HG03196 (cell line): ENCODE results near the gene ELP1.
"Not testable (repeated sequence)": the region's sequence is repeated elsewhere in the genome, so short reads cannot be mapped to it uniquely, and the experiment has no call there.

Source experiments
- ATAC-seq: cut with Tn5 transposase; IDR thresholded peaks from one replicate; pipeline ENCODE4 v1.9.1; 2021; ENCODE audit not compliant: unreplicated experiment

Gene ELP1

DNA sequence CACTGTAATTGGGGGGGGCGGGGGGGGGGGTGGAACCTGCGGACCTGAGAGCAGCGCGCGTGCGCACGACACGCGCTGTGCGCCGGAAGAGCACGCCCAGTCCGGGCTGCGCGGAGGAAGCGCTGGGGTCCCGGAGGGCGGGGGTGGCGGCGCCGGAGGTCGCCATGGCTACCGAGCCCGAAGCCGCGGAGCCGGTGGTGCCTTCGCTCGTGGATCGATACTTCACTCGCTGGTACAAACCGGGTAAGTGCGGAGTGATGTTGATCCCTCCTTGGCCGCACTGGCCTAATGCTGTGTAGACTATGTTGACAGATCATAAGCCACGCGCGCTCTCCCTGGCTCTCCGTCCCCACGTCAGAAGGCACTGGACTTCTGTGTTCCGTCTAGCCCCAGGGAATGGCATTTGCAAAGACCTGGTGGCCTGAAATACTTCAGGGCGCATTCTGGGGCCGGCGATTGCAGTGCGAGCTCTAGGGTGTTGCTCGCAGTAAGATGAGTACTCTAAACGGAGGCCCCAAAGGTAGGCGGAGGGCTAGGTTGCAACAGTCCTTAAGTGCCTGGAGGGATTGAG is 484 bp upstream of the ELP1 start, which contains the start of gene ABITRAM:
Gene ABITRAM (plus strand): TSS at position 78 of the 571 bp plus-strand sequence. CDS start 87 bp downstream, at position 165.
- peak; percentile 79 for ATAC-seq

DNA sequence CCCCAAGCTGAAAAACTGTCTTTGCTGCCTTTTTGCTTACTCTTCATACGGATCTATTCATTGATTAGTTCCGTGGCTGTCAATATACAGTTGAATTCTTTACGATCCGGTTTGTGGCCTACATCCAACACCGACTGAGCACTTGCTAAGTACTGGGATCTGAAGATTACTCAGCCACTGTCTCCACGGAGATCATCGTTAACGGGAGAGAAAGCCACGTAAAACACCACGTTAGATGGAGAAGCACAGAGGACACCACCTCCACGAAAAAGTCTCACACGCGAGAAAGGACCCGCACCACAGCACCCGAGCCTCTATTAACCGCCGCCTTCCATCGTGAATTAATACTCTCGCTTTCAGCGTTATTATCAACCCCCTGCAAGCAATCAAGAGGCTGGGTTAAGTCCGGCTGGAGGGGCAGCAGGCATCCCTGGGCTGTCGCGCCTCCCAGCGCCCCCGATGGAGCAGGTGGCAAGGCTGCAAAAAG is 650 bp downstream of the ELP1 start:
- no peak for ATAC-seq

- ATAC-seq: no peak
Observed at GRCh38 chr9:108928386-108928785, 5.5 kb downstream of the ELP1 start.

GRCh38 chr9:108924466-108924865 is 9.5 kb downstream of the ELP1 start:
- no peak for ATAC-seq

DNA sequence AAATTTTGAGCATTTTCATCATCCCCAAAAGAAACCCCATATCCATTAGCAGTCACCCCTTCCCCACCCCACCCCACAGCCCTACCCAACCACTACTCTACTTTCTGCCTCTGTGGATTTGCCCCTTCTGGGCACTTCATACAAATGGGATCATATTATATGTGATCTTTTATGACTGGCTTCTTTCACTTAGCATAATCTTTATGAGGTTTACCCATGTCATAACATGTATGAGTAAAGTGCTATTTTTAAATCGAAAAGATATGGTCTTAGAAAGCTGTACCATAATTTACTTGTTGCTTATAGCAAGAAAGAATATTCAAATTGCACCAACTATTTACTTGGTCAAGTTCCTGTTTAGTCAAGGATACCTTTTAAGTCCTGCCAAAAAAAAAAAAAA is 12.7 kb downstream of the ELP1 start:
- no peak for ATAC-seq

DNA sequence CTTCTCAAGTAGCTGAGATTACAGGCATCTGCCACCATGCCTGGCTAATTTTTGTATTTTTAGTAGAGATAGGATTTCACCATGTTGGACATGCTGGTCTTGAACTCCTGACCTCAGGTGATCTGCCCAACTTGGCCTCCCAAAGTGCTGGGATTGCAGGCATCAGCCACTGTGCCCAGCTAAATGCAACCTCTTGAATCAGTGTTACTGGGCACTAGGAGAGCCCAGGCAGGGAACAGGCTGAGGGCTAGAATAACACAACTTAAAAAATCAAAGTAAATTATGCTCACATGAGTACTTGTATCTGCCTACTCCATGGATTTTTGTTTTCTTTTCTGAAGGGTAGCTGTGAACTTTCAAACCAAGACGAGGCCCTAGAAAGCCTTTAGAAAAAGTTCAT is 13.5 kb downstream of the ELP1 start:
- ATAC-seq: not testable (repeated sequence)

DNA sequence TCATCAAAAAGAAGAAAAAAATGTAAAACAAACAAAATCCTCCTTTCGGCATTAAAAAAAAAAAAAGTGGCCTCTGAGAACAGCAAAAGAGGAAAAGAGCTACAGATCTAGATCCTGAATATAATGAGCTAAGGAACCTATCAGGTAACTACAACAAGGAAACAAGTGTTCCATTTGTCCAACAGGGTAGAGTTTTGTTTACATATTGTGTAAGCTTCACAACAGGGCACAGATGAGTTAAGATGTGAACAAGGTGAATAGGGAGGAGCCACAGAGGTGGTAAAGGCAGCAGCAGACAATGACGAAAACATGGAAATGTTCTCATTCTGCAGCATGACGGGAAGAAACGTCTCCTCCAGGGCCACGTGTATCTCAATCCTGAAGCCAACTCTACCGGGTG is 14.4 kb downstream of the ELP1 start:
- no peak for ATAC-seq

GRCh38 chr9:108913391-108913790 is 20.5 kb downstream of the ELP1 start:
- ATAC-seq: no peak

DNA sequence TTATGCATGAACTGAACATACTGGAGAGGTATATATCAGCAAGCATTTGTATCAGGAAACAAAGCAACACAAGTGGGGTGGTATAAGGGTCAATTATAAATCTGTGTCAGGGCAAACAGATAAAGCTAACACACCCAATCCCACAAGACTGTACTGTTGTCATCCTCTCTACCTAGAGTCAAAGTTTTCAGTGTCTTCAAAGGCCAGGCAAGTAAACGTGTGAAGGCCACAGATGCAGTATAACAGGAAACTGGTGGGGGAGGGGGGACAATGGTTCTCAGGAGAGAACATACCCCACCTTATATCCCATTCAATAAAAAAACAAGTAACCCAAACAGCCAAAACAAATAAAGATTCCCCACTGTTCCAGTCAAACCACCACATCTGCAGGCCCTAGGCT is 22.1 kb downstream of the ELP1 start:
- no peak for ATAC-seq

DNA sequence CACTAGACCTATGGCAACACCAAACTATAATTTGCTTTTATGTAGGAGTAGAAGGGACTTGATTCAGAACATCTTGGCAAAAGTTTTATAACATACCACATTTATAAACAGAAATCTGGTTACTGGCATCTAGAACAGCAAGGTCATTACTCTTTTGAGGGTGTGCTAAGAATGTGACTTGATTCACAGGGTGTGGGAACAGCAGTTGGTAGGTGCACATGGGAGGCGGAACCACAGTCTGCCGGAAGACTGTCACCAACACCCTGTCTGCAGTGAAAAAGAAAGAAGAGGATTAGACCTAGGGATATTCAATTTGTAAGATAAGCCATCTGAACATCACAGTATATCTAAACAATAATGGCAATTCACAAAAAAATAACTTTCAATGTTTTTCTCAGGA is 23.0 kb downstream of the ELP1 start:
- ATAC-seq: no peak

- no peak for ATAC-seq
Observed at GRCh38 chr9:108910402-108910801, 23.5 kb downstream of the ELP1 start.

DNA sequence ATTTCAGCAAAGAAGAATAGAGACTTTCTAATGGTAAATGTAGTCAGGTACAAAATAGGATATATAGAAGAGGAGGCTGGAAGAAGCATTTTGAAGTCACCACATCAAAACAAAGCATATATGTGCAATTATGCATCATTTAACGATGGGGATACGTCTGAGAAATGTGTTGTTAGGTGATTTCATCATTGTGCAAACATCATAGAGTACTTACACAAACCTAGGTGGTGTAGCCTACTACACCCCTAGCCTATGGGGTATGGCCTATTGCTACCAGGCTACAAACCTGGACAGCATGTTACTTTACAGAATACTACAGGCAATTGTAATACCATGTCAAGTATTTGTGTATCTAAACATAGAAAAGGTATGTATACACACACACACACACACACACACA is 28.4 kb downstream of the ELP1 start:
- ATAC-seq: no peak

DNA sequence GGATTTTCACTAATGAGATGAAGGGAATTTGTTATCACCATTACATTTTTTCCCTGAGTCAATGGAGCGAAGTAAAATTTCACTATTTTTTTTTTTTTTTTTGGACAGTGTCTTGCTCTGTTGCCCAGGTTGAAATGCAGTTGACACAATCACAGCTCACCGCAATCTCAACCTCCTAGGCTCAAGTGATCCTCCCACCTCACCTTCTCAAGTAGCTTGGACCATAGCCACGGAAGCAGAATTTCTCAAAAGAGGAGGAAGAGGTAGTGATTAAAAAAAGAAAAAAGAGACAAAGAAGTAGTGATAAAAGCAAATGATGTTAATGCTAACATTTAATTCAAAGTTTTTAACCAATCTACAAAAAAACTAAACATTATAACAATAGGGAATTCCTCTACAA is 29.8 kb downstream of the ELP1 start:
- no peak for ATAC-seq

GRCh38 chr9:108903420-108904103 is 30.4 kb downstream of the ELP1 start:
- ATAC-seq: no peak

DNA sequence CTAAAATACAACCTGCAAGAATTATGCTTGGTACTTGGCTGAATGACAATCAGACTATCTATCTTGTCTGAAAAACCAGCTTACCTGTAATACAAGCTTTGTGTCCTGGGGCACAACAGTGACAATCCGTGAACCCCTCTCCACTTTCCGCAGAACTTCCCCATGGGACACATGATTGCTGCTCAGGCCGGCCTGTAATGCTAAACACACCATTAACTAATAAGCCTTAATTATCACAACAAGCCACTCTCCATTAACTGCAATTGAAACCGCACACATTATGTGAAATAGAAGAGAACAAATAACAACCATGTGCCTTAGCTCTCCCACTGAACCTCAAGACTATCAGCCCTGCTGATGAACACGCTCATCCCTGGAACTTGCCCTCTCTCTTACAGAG is 33.7 kb downstream of the ELP1 start:
- no peak for ATAC-seq

- ATAC-seq: not testable (repeated sequence)
Observed at GRCh38 chr9:108899023-108899695, 34.8 kb downstream of the ELP1 start.

DNA sequence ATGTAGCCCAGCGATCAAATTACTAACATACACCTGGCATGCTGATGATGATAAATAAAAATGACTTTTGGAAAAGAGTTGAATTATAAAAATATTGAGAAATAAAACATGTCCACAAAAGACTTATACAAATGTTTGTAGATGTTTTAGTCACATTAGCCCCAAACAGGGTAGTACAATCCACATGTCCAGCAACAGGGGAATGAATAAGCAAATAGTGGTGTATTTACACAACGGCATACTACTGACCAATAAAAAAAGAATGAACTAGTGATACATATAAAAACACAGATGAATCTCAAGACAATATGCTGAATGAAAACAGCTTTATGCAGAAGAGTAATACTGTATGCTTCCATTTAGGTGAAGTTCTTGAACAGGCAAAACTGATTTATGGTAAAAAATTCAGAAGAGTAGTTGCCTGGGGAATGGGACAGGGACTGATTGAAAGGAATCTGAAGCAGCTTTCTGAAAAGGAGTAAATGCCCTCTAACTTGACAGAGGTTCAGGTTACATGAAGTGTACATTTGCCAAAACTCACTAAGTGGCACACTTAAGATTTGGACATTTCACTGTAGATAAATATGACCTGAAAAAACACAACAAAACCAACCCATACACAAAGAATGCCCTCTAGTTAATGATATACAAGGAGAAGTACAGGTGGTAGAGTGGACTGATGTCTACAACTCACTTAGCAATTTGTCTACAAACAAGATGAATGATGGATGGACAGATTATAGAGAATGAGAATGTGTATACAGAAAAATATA is 36.4 kb downstream of the ELP1 start:
- ATAC-seq: no peak

- no peak for ATAC-seq
Observed at GRCh38 chr9:108894225-108894997, 39.5 kb downstream of the ELP1 start.

GRCh38 chr9:108889649-108890067 is 44.3 kb downstream of the ELP1 start:
- no peak for ATAC-seq

GRCh38 chr9:108886594-108887271 is 47.2 kb downstream of the ELP1 start:
- ATAC-seq: not testable (repeated sequence)
